Epithelial cell of umbilical artery (primary cell): ENCODE results near the gene MEP1B. TPM values are rescaled to one million over a fixed set of nuclear protein-coding genes. Genes with fewer than 3 reads are reported as not detected.

Source experiments
- total RNA-seq: library from RNA; depleted of rRNA; stranded (reverse); fragments of >200 nt; gene quantifications from 2 replicates; pipeline ENCODE4 v1.2.3, GENCODE V29; 2014

MEP1B gene
- total RNA-seq = not detected in 2 replicates

DNA sequence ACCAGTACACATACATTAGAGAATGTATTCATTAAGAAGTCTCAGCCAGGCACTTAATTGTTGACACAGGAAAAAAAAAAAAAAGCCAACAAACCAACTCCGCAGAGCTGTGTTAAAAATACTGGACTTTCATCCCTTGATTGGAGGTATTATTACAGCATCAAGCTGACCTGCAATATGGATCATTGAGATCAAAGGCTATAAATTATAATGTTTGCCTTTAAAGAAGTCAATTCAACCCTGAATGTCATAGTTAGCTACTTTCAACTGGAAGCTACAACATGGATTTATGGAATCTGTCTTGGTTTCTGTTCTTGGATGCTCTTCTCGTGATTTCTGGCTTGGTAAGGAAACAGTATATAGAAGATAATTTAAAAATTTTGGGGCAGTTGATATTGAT lies at the start of gene MEP1B:
Gene MEP1B (plus strand): TSS at position 250 of the 400 bp plus-strand sequence. CDS start 32 bp downstream, at position 282.

Other genes starting within 250 kb of the MEP1B start
- 40.0 and 45.9 TPM in 2 replicates for gene TRAPPC8, start 246.9 kb upstream of the MEP1B start, total RNA-seq
- 0.30 and 0.65 TPM in 2 replicates for gene RNF125, start 171.2 kb upstream of the MEP1B start, total RNA-seq
- 29.6 and 43.6 TPM in 2 replicates for gene RNF138, start 98.2 kb upstream of the MEP1B start, total RNA-seq